MM.1S (cell line): ENCODE data around the gene PPP6R1.
"Not testable (repeated sequence)": the region's sequence is repeated elsewhere in the genome, so short reads cannot be mapped to it uniquely, and the experiment has no call there.

Experiments used
- DNase-seq: peaks from one replicate; pipeline ENCODE4 v3.0.0-alpha.2; 2015
- H2AFZ ChIP-seq: fragments of 300-600 bp; sonication (generic); 2 replicates; pipeline ENCODE4 v1.6.0; 2016; ENCODE audit warnings: antibody characterized with exemption, low read length
- H3F3A ChIP-seq: fragments of 300-600 bp; sonication (generic); 2 replicates; pipeline ENCODE4 v1.6.1; 2016; ENCODE audit warnings: mild to moderate bottlenecking, antibody characterized with exemption, low read length, moderate library complexity, mixed read lengths; ENCODE audit not compliant: insufficient read depth
- H3K27ac ChIP-seq: fragments of 300-600 bp; sonication (generic); 2 replicates; pipeline ENCODE4 v1.5.1; 2016; ENCODE audit warnings: mild to moderate bottlenecking, low read length
- H3K27me3 ChIP-seq: fragments of 300-600 bp; sonication (generic); replicated peaks from 2 replicates; pipeline ENCODE4 v1.6.0; 2016; ENCODE audit warnings: low read length; ENCODE audit not compliant: insufficient read depth
- H3K36me3 ChIP-seq: fragments of 300-600 bp; sonication (generic); replicated peaks from 2 replicates; pipeline ENCODE4 v1.6.1; 2016; ENCODE audit warnings: mild to moderate bottlenecking, low read length, mixed read lengths; ENCODE audit not compliant: insufficient read depth
- H3K4me1 ChIP-seq: fragments of 300-600 bp; sonication (generic); 2 replicates; pipeline ENCODE4 v1.6.1; 2016; ENCODE audit warnings: low read length, mixed read lengths
- H3K4me2 ChIP-seq: fragments of 300-600 bp; sonication (generic); 2 replicates; pipeline ENCODE4 v1.6.0; 2016; ENCODE audit warnings: low read depth, low read length
- H3K4me3 ChIP-seq: fragments of 300-600 bp; sonication (generic); 2 replicates; pipeline ENCODE4 v1.5.1; 2016; ENCODE audit warnings: low read length, mixed read lengths
- H3K79me2 ChIP-seq: fragments of 300-600 bp; sonication (generic); 2 replicates; pipeline ENCODE4 v1.6.1; 2016; ENCODE audit warnings: mixed run types, low read length, mixed read lengths
- H3K9ac ChIP-seq: fragments of 300-600 bp; sonication (generic); 2 replicates; pipeline ENCODE4 v1.6.1; 2016; ENCODE audit warnings: low read length, mixed read lengths
- H3K9me2 ChIP-seq: fragments of 300-600 bp; sonication (generic); replicated peaks from 2 replicates; pipeline ENCODE4 v1.6.1; 2016; ENCODE audit warnings: mild to moderate bottlenecking, low read length, mixed read lengths; ENCODE audit not compliant: insufficient read depth
- H3K9me3 ChIP-seq: fragments of 300-600 bp; sonication (generic); replicated peaks from 2 replicates; pipeline ENCODE4 v1.6.1; 2016; ENCODE audit warnings: mild to moderate bottlenecking, low read length, mixed read lengths; ENCODE audit not compliant: insufficient read depth
- H4K20me1 ChIP-seq: fragments of 300-600 bp; sonication (generic); 2 replicates; pipeline ENCODE4 v1.6.1; 2016; ENCODE audit warnings: mild to moderate bottlenecking, low read length, moderate library complexity, mixed read lengths; ENCODE audit not compliant: insufficient read depth
- CTCF ChIP-seq: fragments of 300-600 bp; sonication (generic); IDR thresholded peaks from 2 replicates; pipeline ENCODE4 v1.5.1; 2016; ENCODE audit warnings: antibody characterized with exemption, low read length, mixed read lengths
- EZH2 ChIP-seq: fragments of 300-600 bp; sonication (generic); optimal IDR thresholded peaks from 2 replicates; pipeline ENCODE3; 2017; ENCODE audit warnings: low read depth, mild to moderate bottlenecking, antibody characterized with exemption, low read length, mixed read lengths
- EZH2phosphoT487 ChIP-seq: fragments of 300-600 bp; sonication (generic); IDR thresholded peaks from 2 replicates; pipeline ENCODE4 v1.6.1; 2018; ENCODE audit warnings: antibody characterized with exemption, low read length

Gene PPP6R1

GRCh38 chr19:55208880-55209692 lies 49.7 kb downstream of the PPP6R1 start, which contains the start of gene PTPRH:
TSS of gene PTPRH (minus strand) at chr19:55209501. CDS start at chr19:55209433, 68 bp downstream.
- Histone ChIP-seq H4K20me1 (no peaks in the 10 kb centered on the region), H3K4me2 (no peak within 1 kb of the TSS), H3K9me2 (no peaks in the 10 kb centered on the region), H3K9ac (no peak within 1 kb of the TSS), H2AFZ (no peak within 1 kb of the TSS), H3K9me3 (no peaks in the 10 kb centered on the region), H3K27ac (no peak within 1 kb of the TSS), H3F3A (no peaks in the 10 kb centered on the region), H3K4me1 (peaks cover 11% of the 10 kb centered on the region), H3K4me3 (no peak within 1 kb of the TSS), H3K36me3 (no peaks in the 10 kb centered on the region), H3K79me2 (no peaks in the 10 kb centered on the region), H3K27me3 (peaks cover 39% of the 10 kb centered on the region)
- TF ChIP-seq EZH2phosphoT487: no peak
- TF ChIP-seq CTCF: no peak
- no peak for TF ChIP-seq EZH2
- no peak for DNase-seq

- Histone ChIP-seq H3K9me2 (no peaks in the 10 kb centered on the region), H3K27ac (no peak overlapping the region), H3K9ac (no peak overlapping the region), H2AFZ (no peak overlapping the region), H3K79me2 (no peaks in the 10 kb centered on the region), H3K9me3 (no peaks in the 10 kb centered on the region), H3K4me1 (peaks cover 11% of the 10 kb centered on the region), H4K20me1 (no peaks in the 10 kb centered on the region), H3F3A (no peaks in the 10 kb centered on the region), H3K4me3 (no peak overlapping the region), H3K27me3 (peaks cover 46% of the 10 kb centered on the region), H3K4me2 (peak overlapping the region; percentile 39), H3K36me3 (no peaks in the 10 kb centered on the region)
- peak; percentile 17 for DNase-seq
- TF ChIP-seq CTCF: no peak
Measured at GRCh38 chr19:55206664-55207500, 51.9 kb downstream of the PPP6R1 start.

GRCh38 chr19:55202199-55202598 lies 56.6 kb downstream of the PPP6R1 start:
- not testable (repeated sequence) for DNase-seq, H2AFZ ChIP-seq, H3K9ac ChIP-seq, H3F3A ChIP-seq, H4K20me1 ChIP-seq, H3K36me3 ChIP-seq, H3K9me3 ChIP-seq, H3K79me2 ChIP-seq, H3K9me2 ChIP-seq, H3K27ac ChIP-seq, H3K4me3 ChIP-seq, H3K4me1 ChIP-seq, H3K4me2 ChIP-seq
- peaks cover 88% of the 10 kb centered on the region for H3K27me3 ChIP-seq
